Measurements from ENCODE around the gene TRIP13.

TRIP13 gene

DNA sequence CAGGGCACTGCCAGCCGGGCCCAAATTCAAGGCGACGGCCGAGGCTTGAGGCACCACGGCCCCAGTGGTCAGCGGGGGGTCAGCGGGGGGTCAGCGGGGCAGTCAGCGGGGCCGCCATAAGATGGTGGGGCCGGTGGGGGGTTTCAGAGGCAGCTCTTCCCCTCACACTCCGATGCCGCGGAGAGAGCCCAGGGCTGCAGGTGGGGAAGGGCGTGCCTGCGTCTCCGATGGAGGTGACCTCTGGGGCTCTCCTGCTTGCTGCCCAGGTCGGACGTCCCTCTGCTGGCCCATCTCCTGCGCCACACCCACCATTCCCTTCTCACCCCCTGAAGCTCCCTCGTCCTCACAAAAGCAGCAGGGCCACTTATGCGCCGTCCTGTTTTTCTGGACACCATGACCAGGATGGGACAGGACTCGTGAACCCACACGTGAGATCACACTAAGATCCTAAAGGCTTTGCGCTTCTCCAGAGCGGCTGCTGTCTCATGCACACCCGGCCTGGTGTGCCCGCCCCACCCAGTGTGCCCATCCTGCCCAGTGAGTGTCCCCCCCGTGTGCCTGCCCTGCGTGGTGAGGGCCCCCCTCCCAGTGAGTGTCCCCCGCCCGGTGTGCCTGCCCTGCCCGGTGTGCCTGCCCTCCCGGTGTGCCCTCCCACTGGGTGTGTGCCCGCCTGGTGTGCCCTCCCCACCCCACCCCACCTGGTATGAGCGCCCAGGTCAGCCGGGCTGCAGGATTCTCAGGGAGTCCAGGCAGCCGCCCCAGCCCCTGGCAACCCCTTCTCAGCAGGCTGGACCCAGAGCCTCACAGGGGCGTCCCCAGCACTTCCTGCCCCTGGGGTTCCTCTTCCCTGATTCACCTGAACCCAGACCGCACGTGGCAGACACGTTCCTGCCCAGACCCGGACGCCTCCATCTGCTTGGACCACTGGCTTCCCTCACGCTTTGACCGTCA lies 67.2 kb downstream of the TRIP13 start:
- TF ChIP-seq, protein P1, sequence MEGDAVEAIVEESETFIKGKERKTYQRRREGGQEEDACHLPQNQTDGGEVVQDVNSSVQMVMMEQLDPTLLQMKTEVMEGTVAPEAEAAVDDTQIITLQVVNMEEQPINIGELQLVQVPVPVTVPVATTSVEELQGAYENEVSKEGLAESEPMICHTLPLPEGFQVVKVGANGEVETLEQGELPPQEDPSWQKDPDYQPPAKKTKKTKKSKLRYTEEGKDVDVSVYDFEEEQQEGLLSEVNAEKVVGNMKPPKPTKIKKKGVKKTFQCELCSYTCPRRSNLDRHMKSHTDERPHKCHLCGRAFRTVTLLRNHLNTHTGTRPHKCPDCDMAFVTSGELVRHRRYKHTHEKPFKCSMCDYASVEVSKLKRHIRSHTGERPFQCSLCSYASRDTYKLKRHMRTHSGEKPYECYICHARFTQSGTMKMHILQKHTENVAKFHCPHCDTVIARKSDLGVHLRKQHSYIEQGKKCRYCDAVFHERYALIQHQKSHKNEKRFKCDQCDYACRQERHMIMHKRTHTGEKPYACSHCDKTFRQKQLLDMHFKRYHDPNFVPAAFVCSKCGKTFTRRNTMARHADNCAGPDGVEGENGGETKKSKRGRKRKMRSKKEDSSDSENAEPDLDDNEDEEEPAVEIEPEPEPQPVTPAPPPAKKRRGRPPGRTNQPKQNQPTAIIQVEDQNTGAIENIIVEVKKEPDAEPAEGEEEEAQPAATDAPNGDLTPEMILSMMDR (IDR thresholded peaks at IDR 0.05; ENCODE audit: low read depth, low read length, poor library complexity, severe bottlenecking) = no peak
- no peak for TF ChIP-seq EZH2phosphoT487 (IDR thresholded peaks at IDR 0.05; ENCODE audit: borderline replicate concordance, low read length)
- Histone ChIP-seq H3K9me2 (replicated peaks; ENCODE audit: control insufficient read depth, low read length) (no peaks in the 10 kb centered on the region), H3K79me2 (ENCODE audit: control insufficient read depth, low read length) (no peaks in the 10 kb centered on the region), H3F3A (ENCODE audit: control insufficient read depth, insufficient read depth) (no peaks in the 10 kb centered on the region), H3K27ac (ENCODE audit: low read depth, low read length) (no peak overlapping the region), H3K27me3 (ENCODE audit: control insufficient read depth, low read length) (no peaks in the 10 kb centered on the region), H4K20me1 (ENCODE audit: control insufficient read depth, insufficient read depth, low read depth, low read length) (no peaks in the 10 kb centered on the region), H3K4me2 (ENCODE audit: low read length) (no peak overlapping the region), H3K9me3 (ENCODE audit: control insufficient read depth, insufficient read depth, low read length) (no peaks in the 10 kb centered on the region), H3K36me3 (ENCODE audit: control insufficient read depth, low read length) (no peaks in the 10 kb centered on the region), H3K4me3 (ENCODE audit: low read length) (no peak overlapping the region), H3K4me1 (ENCODE audit: control insufficient read depth, low read length) (peaks cover 21% of the 10 kb centered on the region)

DNA sequence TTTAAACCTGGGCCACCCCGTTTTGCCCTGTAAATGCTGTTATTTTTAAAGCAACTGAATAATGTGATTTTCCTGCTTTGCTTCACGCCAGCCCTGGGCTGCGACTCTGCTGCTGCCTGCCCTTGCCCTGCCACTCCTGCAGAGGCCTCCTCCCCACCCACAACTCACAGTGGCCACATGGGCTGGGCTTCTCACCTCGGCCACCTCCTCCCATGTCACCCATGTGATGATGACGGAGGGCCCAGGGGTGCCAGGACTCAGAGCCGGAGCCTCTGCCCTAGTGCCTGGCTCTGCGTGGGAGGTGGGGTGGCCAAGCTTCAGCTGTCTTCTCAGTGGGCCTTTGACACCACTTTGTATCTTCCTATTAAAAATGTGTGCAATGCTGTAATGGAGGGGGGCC lies 67.9 kb downstream of the TRIP13 start:
- Histone ChIP-seq H3K27me3 (ENCODE audit: control insufficient read depth, low read length) (no peaks in the 10 kb centered on the region), H3K9me2 (replicated peaks; ENCODE audit: control insufficient read depth, low read length) (no peaks in the 10 kb centered on the region), H3K4me2 (ENCODE audit: low read length) (no peak overlapping the region), H3K36me3 (ENCODE audit: control insufficient read depth, low read length) (no peaks in the 10 kb centered on the region), H3K79me2 (ENCODE audit: control insufficient read depth, low read length) (no peaks in the 10 kb centered on the region), H3K9me3 (ENCODE audit: control insufficient read depth, insufficient read depth, low read length) (no peaks in the 10 kb centered on the region), H3K4me3 (ENCODE audit: low read length) (no peak overlapping the region), H3F3A (ENCODE audit: control insufficient read depth, insufficient read depth) (no peaks in the 10 kb centered on the region), H3K4me1 (ENCODE audit: control insufficient read depth, low read length) (peaks cover 22% of the 10 kb centered on the region), H4K20me1 (ENCODE audit: control insufficient read depth, insufficient read depth, low read depth, low read length) (no peaks in the 10 kb centered on the region), H3K27ac (ENCODE audit: low read depth, low read length) (no peak overlapping the region)
- TF ChIP-seq, protein P1 (IDR thresholded peaks at IDR 0.05; ENCODE audit: low read depth, low read length, poor library complexity, severe bottlenecking) = no peak
- no peak for TF ChIP-seq EZH2phosphoT487 (IDR thresholded peaks at IDR 0.05; ENCODE audit: borderline replicate concordance, low read length)

DNA sequence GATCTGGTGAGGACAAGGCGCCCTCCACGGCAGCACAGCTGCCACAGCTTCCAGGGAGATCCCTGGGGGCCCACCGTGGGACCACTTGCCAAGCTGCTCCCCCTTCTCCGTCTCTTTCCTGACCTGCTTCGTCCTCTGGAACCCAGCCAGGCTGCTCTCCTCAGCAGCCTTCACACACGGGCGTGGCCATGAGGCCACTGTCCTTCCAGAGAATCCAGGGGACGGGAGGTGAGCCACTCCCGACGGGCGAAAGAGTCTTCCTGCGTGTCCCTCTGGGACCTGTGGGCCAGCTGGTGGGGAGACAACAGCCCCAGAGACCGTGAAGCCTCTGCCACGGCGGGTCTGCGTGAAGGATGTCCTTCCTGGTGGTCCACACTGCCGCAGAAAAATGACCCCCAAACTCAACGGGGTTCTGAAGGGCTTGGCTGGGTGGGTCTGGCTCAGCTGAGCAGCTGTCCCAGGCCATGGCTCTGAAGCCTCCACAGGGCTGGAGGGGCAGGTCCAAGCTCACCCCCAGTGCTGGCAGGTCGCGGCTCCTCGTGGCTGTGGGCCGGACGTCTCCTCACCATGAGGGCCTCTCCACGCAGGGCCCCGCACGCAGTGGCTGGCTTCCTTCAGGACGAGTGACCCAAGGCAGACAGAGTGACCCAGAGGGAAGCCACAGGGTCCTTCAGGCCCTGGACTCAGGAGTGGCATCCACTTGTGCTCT lies 68.5 kb downstream of the TRIP13 start:
- TF ChIP-seq EZH2phosphoT487 (IDR thresholded peaks at IDR 0.05; ENCODE audit: borderline replicate concordance, low read length) = no peak
- H3K9me2 ChIP-seq (replicated peaks; ENCODE audit: control insufficient read depth, low read length) = no peaks in the 10 kb centered on the region
- peaks cover 22% of the 10 kb centered on the region for H3K4me1 ChIP-seq (ENCODE audit: control insufficient read depth, low read length)
- no peak overlapping the region for H3K27ac ChIP-seq (ENCODE audit: low read depth, low read length)
- no peaks in the 10 kb centered on the region for H3F3A ChIP-seq (ENCODE audit: control insufficient read depth, insufficient read depth)
- H4K20me1 ChIP-seq (ENCODE audit: control insufficient read depth, insufficient read depth, low read depth, low read length) = no peaks in the 10 kb centered on the region
- no peaks in the 10 kb centered on the region for H3K9me3 ChIP-seq (ENCODE audit: control insufficient read depth, insufficient read depth, low read length)
- H3K79me2 ChIP-seq (ENCODE audit: control insufficient read depth, low read length) = no peaks in the 10 kb centered on the region
- H3K36me3 ChIP-seq (ENCODE audit: control insufficient read depth, low read length) = no peaks in the 10 kb centered on the region
- H3K27me3 ChIP-seq (ENCODE audit: control insufficient read depth, low read length) = 0 out of 2 replicates have a peak, but pooled peaks cover under 1% of the 10 kb centered on the region
- H3K4me2 ChIP-seq (ENCODE audit: low read length) = no peak overlapping the region
- H3K4me3 ChIP-seq (ENCODE audit: low read length) = no peak overlapping the region
